DND-41 (cell line): Measurements from ENCODE around the gene SLC6A19.

ENCODE experiments used
- ATAC-seq: fragments of 200-7000 bp; cut with Tn5 transposase; 3 replicates; pipeline ENCODE4 v1.9.1; 2021; ENCODE audit warnings: low read depth; ENCODE audit not compliant: insufficient read depth
- DNase-seq: peaks from one replicate; pipeline ENCODE4 v3.0.0-alpha.2; 2020
- H2AFZ ChIP-seq: 2 replicates; pipeline ENCODE4 v1.6.0; 2012; ENCODE audit warnings: low read depth, low read length
- H3K27ac ChIP-seq: 2 replicates; pipeline ENCODE4 v1.5.1; 2012; ENCODE audit warnings: low read length, inconsistent platforms
- H3K27me3 ChIP-seq: fragments of 200-600 bp; sonication (generic); 2 replicates; pipeline ENCODE4 v1.6.0; 2012; ENCODE audit warnings: low read length, mild to moderate bottlenecking, inconsistent platforms; ENCODE audit not compliant: insufficient read depth, poor library complexity
- H3K36me3 ChIP-seq: 2 replicates; pipeline ENCODE4 v1.5.1; 2012; ENCODE audit warnings: low read length, inconsistent platforms; ENCODE audit not compliant: insufficient read depth
- H3K4me1 ChIP-seq: 2 replicates; pipeline ENCODE4 v1.5.1; 2012; ENCODE audit warnings: mild to moderate bottlenecking, low read length; ENCODE audit not compliant: insufficient read depth
- H3K4me2 ChIP-seq: 2 replicates; pipeline ENCODE4 v1.6.0; 2012; ENCODE audit warnings: mild to moderate bottlenecking, moderate library complexity, low read length, inconsistent platforms; ENCODE audit not compliant: insufficient read depth
- H3K4me3 ChIP-seq, 2 experiments: fragments of 200-600 bp in 1 of 2; shearing (Covaris generic) in 1 of 2; 2 replicates each; pipeline ENCODE4 v1.5.1; 2012 to 2016; ENCODE audit warnings: inconsistent platforms in 2 of 2, low read length in 2 of 2, mild to moderate bottlenecking in 2 of 2, low read depth in 1 of 2, moderate library complexity in 1 of 2
- H3K79me2 ChIP-seq: 2 replicates; pipeline ENCODE4 v1.6.0; 2012; ENCODE audit warnings: low read length, inconsistent platforms; ENCODE audit not compliant: insufficient read depth
- H3K9ac ChIP-seq: 2 replicates; pipeline ENCODE4 v1.6.0; 2012; ENCODE audit warnings: low read depth, mild to moderate bottlenecking, inconsistent platforms, low read length, moderate library complexity
- H3K9me3 ChIP-seq: 2 replicates; pipeline ENCODE4 v1.5.1; 2012; ENCODE audit warnings: low read length, moderate library complexity, mild to moderate bottlenecking, inconsistent platforms; ENCODE audit not compliant: insufficient read depth, severe bottlenecking
- H4K20me1 ChIP-seq: 2 replicates; pipeline ENCODE4 v1.6.0; 2012; ENCODE audit warnings: low read length; ENCODE audit not compliant: insufficient read depth
- EZH2 ChIP-seq: IDR thresholded peaks from 3 replicates; pipeline ENCODE4 v1.6.1; 2012; ENCODE audit warnings: borderline replicate concordance, low read depth, mild to moderate bottlenecking, moderate library complexity, low read length, inconsistent platforms; ENCODE audit not compliant: severe bottlenecking
- TF ChIP-seq, protein P1 (sequence below): IDR thresholded peaks from 2 replicates; pipeline ENCODE4 v1.5.1; 2012; ENCODE audit warnings: borderline replicate concordance, low read length, moderate library complexity, mild to moderate bottlenecking; ENCODE audit not compliant: poor library complexity, severe bottlenecking; ENCODE audit errors: extremely low read depth

The SLC6A19 gene

DNA sequence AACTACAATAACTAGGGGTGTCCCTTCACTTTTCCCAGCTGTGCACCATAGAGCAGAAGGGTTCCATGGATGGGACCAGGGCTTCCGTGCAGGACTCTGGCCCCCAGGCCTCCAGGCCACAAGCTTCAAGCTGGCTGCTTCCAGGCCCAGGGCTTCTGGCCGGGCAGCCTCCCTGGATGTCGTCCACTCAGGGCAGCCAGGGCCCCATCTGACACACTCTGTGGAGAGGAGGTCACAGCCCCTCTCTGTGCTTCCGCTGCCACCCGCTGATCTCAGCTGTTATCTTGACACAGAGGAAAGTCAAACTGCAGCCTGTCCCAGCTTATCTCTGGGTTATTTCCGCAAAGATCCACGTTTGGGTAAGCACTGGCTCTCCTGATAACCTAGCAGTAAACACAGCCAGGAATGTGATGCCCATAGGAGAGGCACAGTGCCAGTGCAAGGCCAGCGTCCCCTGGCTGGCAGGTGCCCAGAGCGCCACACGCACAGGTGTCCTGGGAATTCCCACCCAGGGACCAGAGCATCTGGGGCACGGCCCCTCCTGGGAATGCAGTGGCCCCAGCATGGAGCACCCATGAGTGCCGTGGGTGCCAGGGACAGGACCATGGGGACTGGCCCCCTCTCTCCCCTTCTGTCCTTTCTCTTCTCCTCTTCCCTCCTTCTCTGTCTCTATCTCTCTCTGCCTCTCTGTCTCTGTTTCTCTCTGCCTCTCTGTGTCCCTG lies 15.6 kb upstream of the SLC6A19 start:
- no peaks in the 10 kb centered on the region for H3K27me3 ChIP-seq
- TF ChIP-seq, protein P1, sequence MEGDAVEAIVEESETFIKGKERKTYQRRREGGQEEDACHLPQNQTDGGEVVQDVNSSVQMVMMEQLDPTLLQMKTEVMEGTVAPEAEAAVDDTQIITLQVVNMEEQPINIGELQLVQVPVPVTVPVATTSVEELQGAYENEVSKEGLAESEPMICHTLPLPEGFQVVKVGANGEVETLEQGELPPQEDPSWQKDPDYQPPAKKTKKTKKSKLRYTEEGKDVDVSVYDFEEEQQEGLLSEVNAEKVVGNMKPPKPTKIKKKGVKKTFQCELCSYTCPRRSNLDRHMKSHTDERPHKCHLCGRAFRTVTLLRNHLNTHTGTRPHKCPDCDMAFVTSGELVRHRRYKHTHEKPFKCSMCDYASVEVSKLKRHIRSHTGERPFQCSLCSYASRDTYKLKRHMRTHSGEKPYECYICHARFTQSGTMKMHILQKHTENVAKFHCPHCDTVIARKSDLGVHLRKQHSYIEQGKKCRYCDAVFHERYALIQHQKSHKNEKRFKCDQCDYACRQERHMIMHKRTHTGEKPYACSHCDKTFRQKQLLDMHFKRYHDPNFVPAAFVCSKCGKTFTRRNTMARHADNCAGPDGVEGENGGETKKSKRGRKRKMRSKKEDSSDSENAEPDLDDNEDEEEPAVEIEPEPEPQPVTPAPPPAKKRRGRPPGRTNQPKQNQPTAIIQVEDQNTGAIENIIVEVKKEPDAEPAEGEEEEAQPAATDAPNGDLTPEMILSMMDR: no peak
- TF ChIP-seq EZH2: no peak
- H4K20me1 ChIP-seq: no peaks in the 10 kb centered on the region
- H3K9ac ChIP-seq: no peak overlapping the region
- no peak overlapping the region for H3K27ac ChIP-seq
- no peaks in the 10 kb centered on the region for H3K79me2 ChIP-seq
- no peak overlapping the region for H3K4me3 ChIP-seq
- H3K4me2 ChIP-seq: no peak overlapping the region
- H3K4me1 ChIP-seq: no peaks in the 10 kb centered on the region
- no peak overlapping the region for H2AFZ ChIP-seq
- ATAC-seq (no peak), DNase-seq (no peak)
- no peaks in the 10 kb centered on the region for H3K9me3 ChIP-seq
- H3K36me3 ChIP-seq: no peaks in the 10 kb centered on the region

DNA sequence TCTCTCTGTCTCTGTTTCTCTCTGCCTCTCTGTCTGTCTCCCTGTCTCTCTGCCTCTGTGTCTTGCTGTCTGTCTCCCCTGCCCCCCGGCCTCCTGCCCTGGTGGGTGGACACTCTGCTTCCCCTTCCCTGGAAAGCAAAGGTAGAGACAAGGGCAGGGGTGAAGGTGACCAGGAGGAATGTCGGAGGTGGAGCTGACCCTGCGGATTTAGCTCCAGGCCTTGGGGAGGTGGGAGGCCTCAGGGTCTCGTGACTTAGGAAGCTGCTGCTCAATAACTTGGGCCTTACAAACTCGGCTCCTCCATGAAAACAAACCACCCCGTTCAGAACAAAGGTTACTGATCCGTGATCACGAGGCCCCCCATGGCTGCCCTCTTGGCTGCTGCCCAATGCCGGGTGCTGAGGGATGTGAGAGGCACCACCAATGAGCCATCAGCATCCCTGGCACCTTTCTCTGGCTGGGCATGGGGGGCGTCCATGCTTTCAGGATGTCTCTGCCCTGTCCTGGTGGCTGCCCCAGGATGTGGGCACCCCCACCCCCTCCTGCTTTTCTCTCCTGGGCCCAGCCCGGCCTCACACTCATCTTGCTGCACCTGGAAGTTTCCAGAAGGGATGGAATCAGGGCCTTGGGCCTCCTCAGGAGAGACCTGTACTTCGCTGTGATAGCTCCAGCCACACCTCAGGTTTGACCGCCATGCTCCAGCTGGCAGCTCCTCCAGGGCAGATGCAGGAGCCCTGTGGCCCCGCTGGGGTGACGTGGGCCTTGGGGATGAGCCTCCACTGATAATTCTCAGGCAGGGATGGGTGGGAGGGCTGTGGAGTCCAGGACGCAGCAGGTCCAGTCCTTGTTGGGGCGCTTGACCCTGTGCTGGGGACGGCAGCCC lies 14.8 kb upstream of the SLC6A19 start:
- H3K9ac ChIP-seq: no peak overlapping the region
- H4K20me1 ChIP-seq: no peaks in the 10 kb centered on the region
- no peak overlapping the region for H3K4me3 ChIP-seq
- TF ChIP-seq EZH2: no peak
- TF ChIP-seq, protein P1: no peak
- no peaks in the 10 kb centered on the region for H3K36me3 ChIP-seq
- H3K4me1 ChIP-seq: no peaks in the 10 kb centered on the region
- no peaks in the 10 kb centered on the region for H3K79me2 ChIP-seq
- DNase-seq (no peak), ATAC-seq (no peak; the same call in 2 of the 3 replicates)
- H3K27ac ChIP-seq: no peak overlapping the region
- no peaks in the 10 kb centered on the region for H3K9me3 ChIP-seq
- no peak overlapping the region for H2AFZ ChIP-seq
- H3K27me3 ChIP-seq: no peaks in the 10 kb centered on the region
- no peak overlapping the region for H3K4me2 ChIP-seq

DNA sequence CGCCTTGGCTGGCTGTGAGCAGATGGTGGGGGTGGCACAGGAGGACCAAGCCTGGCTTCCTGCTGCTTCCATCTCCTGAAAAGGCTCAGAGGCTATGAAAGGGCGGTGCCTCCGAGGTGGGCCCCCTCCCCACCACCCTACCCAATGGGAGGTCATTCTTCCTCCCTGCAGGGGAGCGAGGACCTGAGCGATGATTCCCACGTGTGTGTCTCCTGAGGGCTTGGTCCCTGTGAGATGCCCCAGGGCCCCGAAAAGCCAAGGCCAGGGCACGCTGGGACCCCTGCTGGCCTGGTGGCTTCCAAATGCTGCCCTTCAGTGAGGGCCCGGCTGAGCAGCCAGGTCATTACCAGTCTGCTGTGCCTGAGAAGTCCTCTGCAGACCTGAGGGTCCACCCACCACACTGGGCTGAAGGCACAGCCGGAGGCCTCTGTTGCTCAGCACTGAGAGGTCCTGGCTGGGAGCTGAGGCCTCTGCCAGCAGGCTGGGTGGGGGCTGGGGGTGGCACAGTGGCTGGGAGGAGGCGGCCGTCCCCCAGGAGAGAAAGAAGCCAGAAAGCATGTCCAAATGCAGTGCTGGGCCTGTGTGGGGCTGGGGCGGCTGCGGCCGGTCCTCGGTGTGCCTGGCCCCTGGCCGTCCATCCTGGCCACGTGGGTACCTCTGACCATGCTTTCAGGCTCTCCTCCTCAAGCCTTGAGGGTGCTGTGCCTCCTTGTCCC lies 14.0 kb upstream of the SLC6A19 start:
- H4K20me1 ChIP-seq: no peaks in the 10 kb centered on the region
- no peak for DNase-seq
- no peak overlapping the region for H3K9ac ChIP-seq
- peaks cover 4% of the 10 kb centered on the region for H3K27me3 ChIP-seq
- ATAC-seq: no peak
- H3K4me3 ChIP-seq: no peak overlapping the region
- no peaks in the 10 kb centered on the region for H3K79me2 ChIP-seq
- H3K36me3 ChIP-seq: no peaks in the 10 kb centered on the region
- no peak overlapping the region for H3K4me2 ChIP-seq
- no peaks in the 10 kb centered on the region for H3K9me3 ChIP-seq
- TF ChIP-seq EZH2: no peak
- TF ChIP-seq, protein P1: no peak
- no peak overlapping the region for H3K27ac ChIP-seq
- no peaks in the 10 kb centered on the region for H3K4me1 ChIP-seq
- no peak overlapping the region for H2AFZ ChIP-seq
